HCT116 (cell line): ENCODE results near the gene NGEF. TPM values are rescaled to one million over a fixed set of nuclear protein-coding genes. Genes with fewer than 3 reads are reported as not detected.

Experiments used
- ATAC-seq: fragments of 200-7000 bp; cut with Tn5 transposase; 2 replicates; pipeline ENCODE4 v1.9.1; 2020; ENCODE audit warnings: mild to moderate bottlenecking, moderate library complexity
- BruUV-seq: library from RNA; stranded (reverse); fragments of 400-500 nt; replicated peaks from 2 replicates; lab custom pipeline; 2021; lab: Mats Ljungman, UMichigan
- CTCF ChIA-PET: fragments of 300-600 bp; sonication (Branson Sonifier 250); formaldehyde crosslinking; loops from one replicate; lab custom pipeline; 2021; ENCODE audit warnings: antibody characterized with exemption; lab: Charles Lee
- POLR2A ChIA-PET: fragments of 300-600, 350-600 bp; sonication (Branson Sonifier 250); formaldehyde crosslinking; loops from one replicate; lab custom pipeline; 2021; ENCODE audit warnings: antibody characterized with exemption; lab: Charles Lee
- RAD21 ChIA-PET, 2 experiments: fragments of 300-600 bp; sonication (Branson Sonifier 250); formaldehyde crosslinking; loops; one replicate each; lab custom pipeline; 2023; ENCODE audit warnings: low total read pairs in 2 of 2; ENCODE audit not compliant: uncharacterized antibody in 2 of 2, unreplicated experiment in 2 of 2, low non-redundant PET in 1 of 2; lab: Charles Lee
- DNase-seq: peaks from one replicate; pipeline ENCODE4 v3.0.0-alpha.2; 2010; ENCODE audit warnings: low read depth, low spot score
- H2AFZ ChIP-seq: fragments of 200-600 bp; shearing (Covaris generic), sonication (generic); 2 replicates; pipeline ENCODE4 v1.6.1; 2017; ENCODE audit warnings: low read depth, mixed run types, mixed read lengths, antibody characterized with exemption, low read length; ENCODE audit not compliant: poor library complexity, severe bottlenecking
- H3K27ac ChIP-seq: 2 replicates; pipeline ENCODE4 v1.5.1; 2012; ENCODE audit warnings: low read depth, low read length
- H3K27me3 ChIP-seq: fragments of 200-600 bp; sonication (generic); 2 replicates; pipeline ENCODE4 v1.6.1; 2016; ENCODE audit warnings: mixed run types, low read length, mixed read lengths; ENCODE audit not compliant: insufficient read depth
- H3K36me3 ChIP-seq, 2 experiments: fragments of 200-500 bp in 1 of 2; fragments of 200-600 bp in 1 of 2; sonication (Bioruptor generic) in 1 of 2; sonication (generic) in 1 of 2; 2 replicates each; pipeline versions ENCODE4 v1.5.1 to v1.6.1; 2014 to 2016; ENCODE audit warnings: low read length in 2 of 2, inconsistent platforms in 1 of 2, mixed read lengths in 1 of 2, mixed run types in 1 of 2; ENCODE audit not compliant: insufficient read depth in 2 of 2, control insufficient read depth in 1 of 2
- H3K4me1 ChIP-seq, 2 experiments: fragments of 200-600 bp in 1 of 2; sonication (generic) in 1 of 2; 2 replicates each; pipeline versions ENCODE4 v1.5.1 to v1.6.1; 2012 to 2017; ENCODE audit warnings: low read length in 2 of 2, inconsistent platforms in 1 of 2, mild to moderate bottlenecking in 1 of 2, mixed read lengths in 1 of 2, mixed run types in 1 of 2, moderate library complexity in 1 of 2; ENCODE audit not compliant: insufficient read depth in 2 of 2, control insufficient read depth in 1 of 2
- H3K4me2 ChIP-seq: fragments of 200-600 bp; sonication (generic); 2 replicates; pipeline ENCODE4 v1.6.1; 2017; ENCODE audit warnings: mixed run types, low read length, mixed read lengths
- H3K4me3 ChIP-seq, 2 experiments: fragments of 200-600 bp in 1 of 2; sonication (generic) in 1 of 2; replicated peaks in 1 of 2; 2 replicates each; pipeline ENCODE4 v1.5.1; 2011 to 2016; ENCODE audit warnings: low read length in 2 of 2, control low read depth in 1 of 2, low read depth in 1 of 2, mild to moderate bottlenecking in 1 of 2, mixed read lengths in 1 of 2, mixed run types in 1 of 2
- H3K79me2 ChIP-seq: fragments of 200-600 bp; sonication (generic); 2 replicates; pipeline ENCODE4 v1.6.1; 2017; ENCODE audit warnings: mild to moderate bottlenecking, mixed run types, low read length, moderate library complexity, mixed read lengths; ENCODE audit not compliant: insufficient read depth
- H3K9ac ChIP-seq: fragments of 200-600 bp; sonication (generic); 2 replicates; pipeline ENCODE4 v1.6.1; 2016; ENCODE audit warnings: low read length, mixed read lengths
- H3K9me2 ChIP-seq: fragments of 200-600 bp; sonication (generic), shearing (Covaris generic); 2 replicates; pipeline ENCODE4 v1.6.1; 2017; ENCODE audit warnings: mixed run types, mild to moderate bottlenecking, moderate library complexity; ENCODE audit not compliant: insufficient read depth
- H3K9me3 ChIP-seq, 2 experiments: fragments of 200-500 bp in 1 of 2; fragments of 200-600 bp in 1 of 2; sonication (Bioruptor generic) in 1 of 2; sonication (generic) in 1 of 2; 2 replicates each; pipeline ENCODE4 v1.6.1; 2014 to 2017; ENCODE audit warnings: low read length in 2 of 2, mixed read lengths in 2 of 2, inconsistent platforms in 1 of 2, low read depth in 1 of 2, mild to moderate bottlenecking in 1 of 2, mixed run types in 1 of 2, moderate library complexity in 1 of 2; ENCODE audit not compliant: control insufficient read depth in 1 of 2, insufficient read depth in 1 of 2
- H4K20me1 ChIP-seq: fragments of 200-600 bp; sonication (generic), shearing (Covaris generic); 2 replicates; pipeline ENCODE4 v1.6.1; 2017; ENCODE audit warnings: mixed run types, mild to moderate bottlenecking, moderate library complexity; ENCODE audit not compliant: insufficient read depth
- CBX3 ChIP-seq: IDR thresholded peaks from 2 replicates; pipeline ENCODE4 v1.6.1; 2012; ENCODE audit warnings: low read depth
- EGR1 ChIP-seq: IDR thresholded peaks from 2 replicates; pipeline ENCODE4 v1.6.1; 2012; ENCODE audit warnings: low read depth
- EZH2 ChIP-seq: fragments of 200-600 bp; sonication (generic); IDR thresholded peaks from 2 replicates; pipeline ENCODE4 v1.6.1; 2017; ENCODE audit warnings: antibody characterized with exemption, mixed run types
- FOSL1 ChIP-seq: IDR thresholded peaks from 2 replicates; pipeline ENCODE4 v1.6.1; 2012; ENCODE audit warnings: low read depth
- JUND ChIP-seq: IDR thresholded peaks from 2 replicates; pipeline ENCODE4 v1.6.1; 2012
- SP1 ChIP-seq: IDR thresholded peaks from 2 replicates; pipeline ENCODE4 v1.6.1; 2012; ENCODE audit warnings: low read depth
- TCF7L2 ChIP-seq: IDR thresholded peaks from 2 replicates; pipeline ENCODE4 v1.7.0; 2011; ENCODE audit warnings: borderline replicate concordance, inconsistent platforms; ENCODE audit not compliant: insufficient read depth, insufficient read length; ENCODE audit errors: extremely low read depth
- ZBTB33 ChIP-seq: IDR thresholded peaks from 2 replicates; pipeline ENCODE4 v1.6.1; 2011; ENCODE audit warnings: mild to moderate bottlenecking, low read length, moderate library complexity; ENCODE audit not compliant: insufficient replicate concordance; ENCODE audit errors: extremely low read depth
- intact Hi-C: fragments of 100-400 bp; cut with micrococcal nuclease; formaldehyde crosslinking; loops from 2 replicates; pipeline ENCODE4 v1.10.0; 2022
- total RNA-seq: library from RNA; stranded (reverse); gene quantifications from one replicate; pipeline ENCODE4 v1.2.1, GENCODE V29; 2021; ENCODE audit not compliant: unreplicated experiment
- TF ChIP-seq, protein P1 (sequence below), 3 experiments: fragments of 200-600 bp in 1 of 3; sonication (generic) in 1 of 3; IDR thresholded peaks in 2 of 3; conservative IDR thresholded peaks in 1 of 3; 2 replicates each; pipeline ENCODE4 v1.5.1; 2012 to 2017; ENCODE audit warnings: low read depth in 2 of 3, low read length in 2 of 3, antibody characterized with exemption in 1 of 3, borderline replicate concordance in 1 of 3, control low read depth in 1 of 3, mild to moderate bottlenecking in 1 of 3, mixed read lengths in 1 of 3, mixed run types in 1 of 3, moderate library complexity in 1 of 3; ENCODE audit not compliant: insufficient read depth in 1 of 3

The NGEF gene
- total RNA-seq, 1 experiment from 2014 or later: 12.6 TPM

- Histone ChIP-seq H3K9ac (no peak overlapping the region), H3K4me2 (peak overlapping the region; percentile 55), H3K4me1 (peaks cover 12 to 41% of the 10 kb centered on the region in 2 experiments), H3K27me3 (no peaks in the 10 kb centered on the region), H3K4me3 (peak overlapping the region in 1 of 2 experiments; percentile 4; a peak in 1 of 4 replicates), H4K20me1 (no peaks in the 10 kb centered on the region; the same call in 1 of the 2 replicates), H3K79me2 (peaks cover 19% of the 10 kb centered on the region; the same call in 1 of the 2 replicates), H3K9me3 (no peaks in the 10 kb centered on the region), H3K9me2 (no peaks in the 10 kb centered on the region), H2AFZ (no peak overlapping the region), H3K27ac (peak overlapping the region; percentile 44; the same call in 1 of the 2 replicates), H3K36me3 (peaks cover 7 to 11% of the 10 kb centered on the region in 2 experiments; a peak in 3 of 4 replicates)
- ChIA-PET RAD21 (no interaction called here), POLR2A (no interaction called here), CTCF (no interaction called here)
- no TSS peak for BruUV-seq
- intact Hi-C loops: loop anchor here (10.0 kb wide), 1 partner anchor 234 kb away; no protein-coding TSS in a partner anchor
- TF ChIP-seq ZBTB33 (no peak), FOSL1 (peak; percentile 70), JUND (peak; percentile 59; the same call in 1 of the 2 replicates), TCF7L2 (peak; percentile 59), SP1 (peak; percentile 57)
- ATAC-seq (peak; percentile 74), DNase-seq (no peak)
These were observed 174.6 kb downstream of the NGEF start for GRCh38 chr2:232838406-232838874.

DNA sequence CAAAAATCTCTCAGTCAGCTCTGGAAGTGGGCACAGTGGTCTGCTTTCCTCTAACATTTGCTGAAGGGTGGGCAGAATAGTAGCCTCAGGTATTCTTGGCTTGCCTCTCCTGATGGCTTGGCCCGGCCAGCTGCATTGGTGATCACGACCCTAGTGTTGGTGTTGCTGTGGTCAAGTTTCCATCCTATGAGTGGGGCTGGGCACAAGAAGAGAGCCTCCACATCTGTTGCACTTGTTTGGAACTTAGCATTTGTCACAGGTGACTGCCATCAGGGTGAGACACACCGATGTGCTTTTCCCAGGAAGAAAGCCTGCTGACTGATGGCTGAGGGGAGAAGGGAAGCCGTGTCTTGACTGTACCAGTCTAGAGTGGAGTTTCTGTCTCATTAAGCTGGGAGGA, 176.1 kb downstream of the NGEF start:
- Histone ChIP-seq H3K9me3 (no peaks in the 10 kb centered on the region), H3K9ac (no peak overlapping the region), H4K20me1 (no peaks in the 10 kb centered on the region; the same call in 1 of the 2 replicates), H3K4me2 (no peak overlapping the region), H3K27ac (no peak overlapping the region), H3K79me2 (peaks cover 19% of the 10 kb centered on the region; the same call in 1 of the 2 replicates), H3K36me3 (peaks cover 14 to 16% of the 10 kb centered on the region in 2 experiments; a peak in 3 of 4 replicates), H3K4me3 (no peak overlapping the region), H2AFZ (no peak overlapping the region), H3K4me1 (peaks cover 12 to 41% of the 10 kb centered on the region in 2 experiments), H3K27me3 (no peaks in the 10 kb centered on the region), H3K9me2 (no peaks in the 10 kb centered on the region)
- ATAC-seq: no peak
- no peak for DNase-seq
- RAD21 ChIA-PET: no interaction called here
- POLR2A ChIA-PET: no interaction called here
- no peak for TF ChIP-seq EGR1
- no peak for TF ChIP-seq EZH2
- TF ChIP-seq, protein P1, sequence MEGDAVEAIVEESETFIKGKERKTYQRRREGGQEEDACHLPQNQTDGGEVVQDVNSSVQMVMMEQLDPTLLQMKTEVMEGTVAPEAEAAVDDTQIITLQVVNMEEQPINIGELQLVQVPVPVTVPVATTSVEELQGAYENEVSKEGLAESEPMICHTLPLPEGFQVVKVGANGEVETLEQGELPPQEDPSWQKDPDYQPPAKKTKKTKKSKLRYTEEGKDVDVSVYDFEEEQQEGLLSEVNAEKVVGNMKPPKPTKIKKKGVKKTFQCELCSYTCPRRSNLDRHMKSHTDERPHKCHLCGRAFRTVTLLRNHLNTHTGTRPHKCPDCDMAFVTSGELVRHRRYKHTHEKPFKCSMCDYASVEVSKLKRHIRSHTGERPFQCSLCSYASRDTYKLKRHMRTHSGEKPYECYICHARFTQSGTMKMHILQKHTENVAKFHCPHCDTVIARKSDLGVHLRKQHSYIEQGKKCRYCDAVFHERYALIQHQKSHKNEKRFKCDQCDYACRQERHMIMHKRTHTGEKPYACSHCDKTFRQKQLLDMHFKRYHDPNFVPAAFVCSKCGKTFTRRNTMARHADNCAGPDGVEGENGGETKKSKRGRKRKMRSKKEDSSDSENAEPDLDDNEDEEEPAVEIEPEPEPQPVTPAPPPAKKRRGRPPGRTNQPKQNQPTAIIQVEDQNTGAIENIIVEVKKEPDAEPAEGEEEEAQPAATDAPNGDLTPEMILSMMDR (IDR thresholded peaks at IDR 0.05 in 2 of 3, conservative IDR thresholded peaks at IDR 0.05 in 1 of 3; ENCODE audit: borderline replicate concordance in 1 of 3, insufficient read depth in 1 of 3, low read depth in 2 of 3, low read length in 2 of 3): no peak
- TF ChIP-seq FOSL1: no peak
- no peak for TF ChIP-seq CBX3
- CTCF ChIA-PET: interaction anchor here (1.6 kb wide), 1 partner anchor 16 kb away, joined by 3 read pairs; no protein-coding TSS in a partner anchor
- BruUV-seq: no TSS peak
- intact Hi-C loops: loop anchor here (10.0 kb wide), 1 partner anchor 232 kb away; no protein-coding TSS in a partner anchor
